CD8-positive, alpha-beta memory T cell (primary cell): ENCODE results near the gene FAM221B. TPM values are rescaled to one million over a fixed set of nuclear protein-coding genes. Genes with fewer than 3 reads are reported as not detected.

Experiments used
- CTCF ChIA-PET: fragments of 350-600 bp; sonication (Branson Sonifier 250); formaldehyde crosslinking; loops from one replicate; lab custom pipeline; 2021; ENCODE audit warnings: antibody characterized with exemption; lab: Charles Lee
- POLR2A ChIA-PET: fragments of 350-600 bp; sonication (Branson Sonifier 250); formaldehyde crosslinking; loops from one replicate; lab custom pipeline; 2021; ENCODE audit warnings: antibody characterized with exemption; lab: Charles Lee
- DNase-seq, 5 donors: peaks; one replicate each; pipeline versions ENCODE4 v3.0.0 to v3.0.0-alpha.2; 2020 to 2022; ENCODE audit warnings: mixed read lengths in 1 of 5
- H3K27ac ChIP-seq: one replicate; pipeline ENCODE4 v1.7.0; 2013; ENCODE audit warnings: low read depth, mild to moderate bottlenecking, low read length, moderate library complexity
- H3K27me3 ChIP-seq: 2 replicates; pipeline ENCODE4 v1.7.0; 2013; ENCODE audit warnings: low read length, mild to moderate bottlenecking; ENCODE audit not compliant: insufficient read depth, poor library complexity, severe bottlenecking
- H3K36me3 ChIP-seq: 2 replicates; pipeline ENCODE4 v1.7.0; 2013; ENCODE audit warnings: mild to moderate bottlenecking, low read length, moderate library complexity; ENCODE audit not compliant: insufficient read depth
- H3K4me1 ChIP-seq: 2 replicates; pipeline ENCODE4 v1.7.0; 2013; ENCODE audit warnings: mild to moderate bottlenecking, low read length, moderate library complexity; ENCODE audit not compliant: insufficient read depth
- H3K4me3 ChIP-seq: 2 replicates; pipeline ENCODE4 v1.7.0; 2013; ENCODE audit warnings: mild to moderate bottlenecking, low read length
- H3K9me3 ChIP-seq: 2 replicates; pipeline ENCODE4 v1.7.0; 2013; ENCODE audit warnings: mild to moderate bottlenecking, low read length
- H3K27ac Mint-ChIP-seq, 8 donors: one replicate each; pipeline ENCODE4 v1.8.0; 2020 to 2021; ENCODE audit warnings: mixed read lengths in 8 of 8, mild to moderate bottlenecking in 6 of 8, inconsistent platforms in 3 of 8, moderate library complexity in 3 of 8
- H3K27me3 Mint-ChIP-seq, 2 donors: one replicate each; pipeline ENCODE4 v1.8.0; 2020 to 2021; ENCODE audit warnings: mixed read lengths in 2 of 2, mild to moderate bottlenecking in 1 of 2, moderate library complexity in 1 of 2
- H3K36me3 Mint-ChIP-seq, 3 donors: one replicate each; pipeline ENCODE4 v1.8.0; 2020 to 2021; ENCODE audit warnings: mixed read lengths in 3 of 3, inconsistent platforms in 1 of 3, mild to moderate bottlenecking in 1 of 3
- H3K4me1 Mint-ChIP-seq, 3 donors: one replicate each; pipeline ENCODE4 v1.8.0; 2020 to 2021; ENCODE audit warnings: mixed read lengths in 3 of 3, inconsistent platforms in 1 of 3, mild to moderate bottlenecking in 1 of 3
- H3K4me3 Mint-ChIP-seq, 7 donors: one replicate each; pipeline ENCODE4 v1.8.0; 2020 to 2021; ENCODE audit warnings: mixed read lengths in 7 of 7, mild to moderate bottlenecking in 6 of 7, moderate library complexity in 4 of 7, inconsistent platforms in 2 of 7
- H3K9me3 Mint-ChIP-seq, 5 donors: one replicate each; pipeline ENCODE4 v1.8.0; 2020 to 2022; ENCODE audit warnings: mixed read lengths in 5 of 5, mild to moderate bottlenecking in 3 of 5, moderate library complexity in 2 of 5, inconsistent platforms in 1 of 5
- polyA plus RNA-seq: library from polyadenylated mRNA; unstranded; fragments of 300-500 nt; fragmentation: Illumina TruSeq; gene quantifications from one replicate; pipeline ENCODE4 v1.2.3, GENCODE V29; 2021
- total RNA-seq, 2 experiments: library from RNA; stranded (reverse); gene quantifications; one replicate each; pipeline ENCODE4 v1.2.3, GENCODE V29; 2021

Gene FAM221B
- total and polyA plus RNA-seq, 3 experiments from 2014 or later, result not detected

DNA sequence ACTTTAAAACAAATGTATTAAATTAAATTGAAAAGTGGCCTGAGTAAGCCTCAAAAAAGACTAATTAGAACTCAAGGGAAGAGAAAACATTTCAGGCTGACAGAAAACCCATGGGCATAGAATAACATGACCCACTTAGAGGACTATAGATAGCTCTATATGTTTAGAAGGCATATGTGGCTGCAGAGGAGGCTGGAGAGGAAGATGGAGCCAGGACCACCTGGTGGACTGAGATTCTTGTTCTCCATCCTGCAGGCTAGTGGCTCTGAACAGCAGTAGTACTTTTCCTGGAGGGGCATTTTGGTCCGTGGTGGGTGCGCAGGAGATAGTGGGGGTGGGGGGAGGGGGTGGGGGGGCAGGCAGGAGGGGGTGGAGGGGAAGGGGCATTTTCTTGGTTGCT, 47.5 kb downstream of the FAM221B start:
- Mint-ChIP-seq H3K4me3 (no peak overlapping the region), H3K27me3 (no peaks in the 10 kb centered on the region), H3K4me1 (peaks cover 0 to 7% (median 2%) of the 10 kb centered on the region in 3 donors), H3K36me3 (peaks cover 11 to 35% (median 14%) of the 10 kb centered on the region in 3 donors), H3K9me3 (peaks cover 0 to 2% (median 0%) of the 10 kb centered on the region in 5 donors), H3K27ac (peak overlapping the region in 2 of 8 donors; percentile 54 to 58)
- peaks cover 7% of the 10 kb centered on the region for H3K36me3 ChIP-seq
- H3K4me1 ChIP-seq, result no peaks in the 10 kb centered on the region
- H3K9me3 ChIP-seq, result no peaks in the 10 kb centered on the region
- no peak overlapping the region for H3K27ac ChIP-seq
- no peak for DNase-seq
- H3K4me3 ChIP-seq, result no peak overlapping the region
- POLR2A ChIA-PET, result no interaction called here
- CTCF ChIA-PET, result interaction anchor here (2.6 kb wide), 1 partner anchor 9 kb away, joined by 14 read pairs; no protein-coding TSS in a partner anchor
- H3K27me3 ChIP-seq, result no peaks in the 10 kb centered on the region

- no peak overlapping the region for H3K4me3 ChIP-seq
- no peaks in the 10 kb centered on the region for H3K27me3 ChIP-seq
- H3K36me3 ChIP-seq, result no peaks in the 10 kb centered on the region
- Mint-ChIP-seq H3K27ac (peak overlapping the region in 1 of 8 donors; percentile 14), H3K9me3 (peaks cover 0 to 2% (median 0%) of the 10 kb centered on the region in 5 donors), H3K36me3 (peaks cover 4 to 21% (median 11%) of the 10 kb centered on the region in 3 donors), H3K4me1 (peaks cover 0 to 7% (median 2%) of the 10 kb centered on the region in 3 donors), H3K4me3 (no peak overlapping the region), H3K27me3 (no peaks in the 10 kb centered on the region)
- no peak for DNase-seq
- POLR2A ChIA-PET, result no interaction called here
- H3K4me1 ChIP-seq, result no peaks in the 10 kb centered on the region
- H3K27ac ChIP-seq, result no peak overlapping the region
- CTCF ChIA-PET, result interaction anchor here (0.7 to 0.8 kb wide), 2 partner anchors 10 to 12 kb away, joined by 3 read pairs; no protein-coding TSS in a partner anchor
- no peaks in the 10 kb centered on the region for H3K9me3 ChIP-seq
Measured at GRCh38 chr9:35778496-35778895, 50.0 kb downstream of the FAM221B start.

- Histone ChIP-seq H3K4me3 (no peak overlapping the region), H3K27me3 (no peaks in the 10 kb centered on the region), H3K36me3 (no peaks in the 10 kb centered on the region), H3K9me3 (no peaks in the 10 kb centered on the region), H3K27ac (no peak overlapping the region), H3K4me1 (no peaks in the 10 kb centered on the region)
- Mint-ChIP-seq H3K4me3 (no peak overlapping the region), H3K27me3 (no peaks in the 10 kb centered on the region), H3K9me3 (no peaks in the 10 kb centered on the region), H3K36me3 (peaks cover 0 to 19% (median 7%) of the 10 kb centered on the region in 3 donors), H3K27ac (peak overlapping the region in 3 of 8 donors; percentile 52 to 90 (median 61)), H3K4me1 (peaks cover 0 to 7% (median 2%) of the 10 kb centered on the region in 3 donors)
- no peak for DNase-seq
- CTCF ChIA-PET, result interaction anchor here (1.1 to 1.4 kb wide), 2 partner anchors 15 to 24 kb away, joined by 3 to 5 read pairs; no protein-coding TSS in a partner anchor
- POLR2A ChIA-PET, result interaction anchor here (0.6 to 0.7 kb wide), 2 partner anchors 25 to 1928 kb away, joined by 5 read pairs; no protein-coding TSS in a partner anchor
Measured at GRCh38 chr9:35776018-35776417, 52.5 kb downstream of the FAM221B start.

DNA sequence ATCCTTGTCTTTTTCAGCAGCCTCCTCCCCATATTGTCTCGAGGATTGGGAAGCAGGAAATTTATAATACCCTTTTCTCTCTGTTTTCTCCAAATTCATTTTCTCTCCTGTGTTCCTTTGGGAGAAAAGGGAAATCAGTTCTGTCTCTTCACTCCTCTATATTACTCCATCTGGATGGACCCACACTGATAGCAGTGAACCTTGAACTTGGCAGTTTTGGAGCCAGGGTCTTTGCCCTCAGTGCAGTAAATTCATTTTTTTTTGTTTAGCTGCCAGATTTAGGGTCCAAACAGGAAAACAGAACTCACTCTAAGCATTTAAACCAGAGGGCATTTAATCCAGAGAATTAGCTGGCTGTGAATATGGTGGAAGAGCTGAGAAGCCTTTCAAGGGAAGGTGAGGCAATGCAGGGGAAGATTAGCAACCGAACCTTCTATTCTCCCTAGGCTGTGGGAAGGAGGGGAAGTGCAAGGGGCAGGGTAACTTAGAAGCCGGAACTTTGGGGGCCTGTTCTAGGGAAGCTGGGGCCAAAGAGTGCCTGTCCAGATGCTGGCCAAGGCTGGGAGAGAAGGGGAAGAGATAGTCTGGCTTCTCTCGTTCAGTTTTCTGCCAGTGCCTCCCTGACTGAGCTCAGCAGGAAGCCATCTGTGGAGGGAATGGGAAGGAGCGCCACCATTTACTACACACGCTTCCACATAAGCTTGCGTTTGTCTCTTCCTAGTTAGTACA, 53.5 kb downstream of the FAM221B start:
- Histone ChIP-seq H3K27me3 (no peaks in the 10 kb centered on the region), H3K27ac (no peak overlapping the region), H3K9me3 (no peaks in the 10 kb centered on the region), H3K4me1 (no peaks in the 10 kb centered on the region), H3K4me3 (no peak overlapping the region), H3K36me3 (no peaks in the 10 kb centered on the region)
- Mint-ChIP-seq H3K27me3 (no peaks in the 10 kb centered on the region), H3K36me3 (peaks cover 0 to 15% (median 6%) of the 10 kb centered on the region in 3 donors), H3K4me1 (peaks cover 0 to 7% (median 2%) of the 10 kb centered on the region in 3 donors), H3K9me3 (no peaks in the 10 kb centered on the region), H3K27ac (peak overlapping the region in 2 of 8 donors; percentile 58 to 61), H3K4me3 (no peak overlapping the region)
- ChIA-PET CTCF (interaction anchor here (0.7 to 1.4 kb wide), 4 partner anchors 9 to 23 kb away, joined by 3 to 5 read pairs (median 3); no protein-coding TSS in a partner anchor), POLR2A (no interaction called here)
- no peak for DNase-seq

- no peak for DNase-seq
- H3K9me3 ChIP-seq, result no peaks in the 10 kb centered on the region
- ChIA-PET POLR2A (no interaction called here), CTCF (interaction anchor here (1.4 to 2.8 kb wide), 2 partner anchors 15 to 18 kb away, joined by 4 to 8 read pairs; no protein-coding TSS in a partner anchor)
- Mint-ChIP-seq H3K4me1 (peaks cover 5 to 8% (median 5%) of the 10 kb centered on the region in 3 donors), H3K9me3 (no peaks in the 10 kb centered on the region), H3K27me3 (no peaks in the 10 kb centered on the region), H3K4me3 (no peak overlapping the region), H3K36me3 (peaks cover 0 to 7% (median 0%) of the 10 kb centered on the region in 3 donors), H3K27ac (no peak overlapping the region)
- H3K36me3 ChIP-seq, result no peaks in the 10 kb centered on the region
- H3K27ac ChIP-seq, result no peak overlapping the region
- no peaks in the 10 kb centered on the region for H3K4me1 ChIP-seq
- H3K4me3 ChIP-seq, result no peak overlapping the region
- no peaks in the 10 kb centered on the region for H3K27me3 ChIP-seq
Measured at GRCh38 chr9:35771943-35772342, 56.6 kb downstream of the FAM221B start.

DNA sequence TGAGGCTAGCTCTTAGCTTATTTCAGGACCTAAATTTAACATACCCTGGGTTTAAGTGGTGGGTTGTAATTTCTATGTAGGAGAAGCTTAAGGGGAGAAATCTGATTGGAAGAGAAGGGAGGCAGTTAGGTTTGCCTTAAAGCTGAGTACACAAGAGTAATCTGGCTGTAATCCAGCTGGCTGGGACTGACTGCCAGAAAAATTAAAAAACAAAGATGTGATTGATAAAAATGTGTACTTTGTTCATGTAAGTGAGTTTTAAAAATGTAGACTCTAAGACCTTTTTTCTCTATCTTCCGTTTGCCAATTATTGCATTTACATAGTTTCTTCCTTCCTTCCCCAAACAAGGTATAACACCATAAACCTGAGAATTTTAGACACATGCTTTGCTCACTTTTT, 57.0 kb downstream of the FAM221B start:
- Histone ChIP-seq H3K27me3 (no peaks in the 10 kb centered on the region), H3K27ac (no peak overlapping the region), H3K4me1 (no peaks in the 10 kb centered on the region), H3K4me3 (no peak overlapping the region), H3K9me3 (no peaks in the 10 kb centered on the region), H3K36me3 (no peaks in the 10 kb centered on the region)
- Mint-ChIP-seq H3K4me1 (peaks cover 7 to 10% (median 8%) of the 10 kb centered on the region in 3 donors), H3K4me3 (no peak overlapping the region), H3K27me3 (no peaks in the 10 kb centered on the region), H3K9me3 (no peaks in the 10 kb centered on the region), H3K27ac (no peak overlapping the region), H3K36me3 (peaks cover 0 to 7% (median 0%) of the 10 kb centered on the region in 3 donors)
- ChIA-PET CTCF (interaction anchor here (2.8 to 3.0 kb wide), 2 partner anchors 15 to 18 kb away, joined by 8 to 11 read pairs; no protein-coding TSS in a partner anchor), POLR2A (interaction anchor here (0.5 to 1.0 kb wide), 2 partner anchors 35 to 194 kb away, joined by 3 to 4 read pairs; no protein-coding TSS in a partner anchor)
- no peak for DNase-seq

DNA sequence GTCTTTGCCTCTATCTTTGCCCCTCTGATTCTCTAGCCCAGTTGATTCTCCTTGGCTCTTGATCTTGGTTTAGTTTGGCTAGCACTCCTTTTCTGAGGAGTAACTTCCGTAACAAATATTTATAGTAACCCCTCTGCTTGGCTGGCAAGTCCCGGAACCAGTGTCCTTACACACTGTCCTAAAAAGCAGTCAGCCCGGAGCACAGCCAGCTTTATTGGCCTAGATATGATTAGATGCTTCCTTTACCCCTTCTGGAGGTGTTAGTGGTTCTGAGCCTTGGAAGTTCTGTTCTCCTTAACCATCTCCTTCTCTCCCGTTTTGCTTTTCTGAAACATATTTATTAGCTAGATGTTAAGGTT, 57.5 kb downstream of the FAM221B start:
- Histone ChIP-seq H3K9me3 (no peaks in the 10 kb centered on the region), H3K27ac (no peak overlapping the region), H3K27me3 (no peaks in the 10 kb centered on the region), H3K4me3 (no peak overlapping the region), H3K36me3 (no peaks in the 10 kb centered on the region), H3K4me1 (no peaks in the 10 kb centered on the region)
- H3K4me1 Mint-ChIP-seq, result peaks cover 9 to 15% (median 12%) of the 10 kb centered on the region in 3 donors
- POLR2A ChIA-PET, result interaction anchor here (0.5 to 1.0 kb wide), 2 partner anchors 35 to 195 kb away, joined by 3 to 4 read pairs; no protein-coding TSS in a partner anchor
- H3K27me3 Mint-ChIP-seq, result no peaks in the 10 kb centered on the region
- no peak overlapping the region for H3K4me3 Mint-ChIP-seq
- peaks cover 0 to 5% (median 0%) of the 10 kb centered on the region in 3 donors for H3K36me3 Mint-ChIP-seq
- no peak overlapping the region for H3K27ac Mint-ChIP-seq
- CTCF ChIA-PET, result interaction anchor here (2.8 to 3.0 kb wide), 2 partner anchors 14 to 19 kb away, joined by 8 to 11 read pairs; no protein-coding TSS in a partner anchor
- H3K9me3 Mint-ChIP-seq, result no peaks in the 10 kb centered on the region
- no peak for DNase-seq
